RPMI8226 (cell line): Measurements from ENCODE around the gene AP3S1.

Experiments
- DNase-seq: peaks from one replicate; pipeline ENCODE4 v3.0.0-alpha.2; 2015

The AP3S1 gene

DNA sequence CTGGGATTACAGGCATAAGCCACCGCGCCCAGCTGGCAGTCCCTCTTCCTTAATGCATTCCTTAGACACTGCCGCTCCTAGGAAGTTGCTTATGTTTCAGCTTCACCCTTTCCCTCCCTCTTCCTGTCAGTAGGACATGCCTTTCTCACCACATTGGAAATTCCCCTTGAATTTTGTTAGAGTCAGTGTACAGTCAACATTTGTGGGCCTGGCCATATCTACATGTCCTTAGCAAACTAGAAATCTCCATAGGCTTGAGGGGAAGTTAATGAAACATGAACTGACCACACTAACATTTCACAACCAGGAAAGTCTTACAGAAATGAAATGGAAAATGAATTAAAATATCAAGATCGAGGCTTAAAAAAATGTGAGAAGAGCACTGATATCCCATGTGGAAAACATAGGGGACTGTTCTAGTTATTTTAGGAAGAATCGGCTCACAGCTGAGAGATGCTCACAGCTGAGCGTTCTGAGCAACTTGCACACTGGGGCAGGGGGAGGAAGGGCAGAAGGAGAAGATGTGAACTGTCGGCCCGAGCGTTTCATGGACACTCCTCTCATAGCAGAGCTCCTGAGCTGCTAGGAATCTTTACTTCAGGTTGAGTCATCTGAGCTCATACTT is 99.4 kb downstream of the AP3S1 start:
- no peak for DNase-seq

DNA sequence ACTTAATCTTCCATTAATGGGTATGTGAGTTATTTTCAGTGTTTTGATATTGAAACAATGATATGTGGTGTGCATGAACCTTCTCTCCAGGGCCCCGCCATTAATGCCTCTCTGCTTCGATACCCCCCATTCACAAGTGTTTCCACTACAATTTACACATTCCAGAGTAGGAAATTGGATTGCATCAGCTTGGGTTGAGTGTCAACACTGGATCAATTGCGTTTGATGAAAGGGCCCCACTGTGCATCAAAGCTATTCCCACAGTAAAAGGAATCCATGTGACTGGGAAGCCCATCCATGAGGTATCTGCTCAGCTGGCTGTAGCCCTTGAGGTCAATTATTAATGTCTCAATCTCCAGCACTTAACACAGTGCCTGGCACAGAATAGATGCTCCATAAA is 102.8 kb downstream of the AP3S1 start:
- DNase-seq, result no peak

DNA sequence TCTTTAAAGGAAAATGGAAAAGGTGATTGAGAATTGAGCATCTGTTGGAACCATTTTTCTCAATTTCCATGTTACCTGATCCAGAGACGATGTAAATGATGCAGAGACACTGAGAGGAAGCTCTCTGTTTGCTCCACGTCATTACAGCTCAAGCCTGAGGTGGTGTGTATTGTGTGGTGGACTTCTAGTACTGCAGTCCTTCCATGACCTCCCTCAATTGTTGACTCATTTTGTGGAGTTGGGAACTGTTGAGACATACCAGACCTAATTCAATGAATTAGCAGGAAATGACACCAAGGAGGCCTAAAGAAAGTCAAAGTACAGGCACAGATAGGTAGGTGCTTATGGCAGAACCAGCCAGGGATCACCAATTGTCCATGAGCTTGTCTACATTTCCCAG is 104.9 kb downstream of the AP3S1 start:
- no peak for DNase-seq

DNA sequence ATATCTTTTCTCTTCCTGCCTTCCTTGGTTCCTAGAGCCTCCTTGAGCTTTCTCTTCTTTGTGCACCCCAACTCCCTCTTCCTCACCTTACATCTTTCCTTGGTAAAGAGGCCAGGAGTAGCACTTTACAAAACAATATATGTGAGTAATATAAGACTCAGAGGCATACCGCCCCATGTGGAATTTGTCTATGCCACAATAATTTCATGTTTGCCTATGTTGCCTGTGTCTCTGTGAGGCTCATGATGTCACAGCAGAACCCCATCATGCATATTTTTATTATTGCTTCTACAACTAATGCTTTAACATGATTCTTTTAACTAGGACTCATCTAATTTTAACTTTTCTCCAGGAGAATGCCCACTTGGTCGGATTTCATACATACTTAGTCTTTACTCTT is 105.5 kb downstream of the AP3S1 start:
- no peak for DNase-seq

DNA sequence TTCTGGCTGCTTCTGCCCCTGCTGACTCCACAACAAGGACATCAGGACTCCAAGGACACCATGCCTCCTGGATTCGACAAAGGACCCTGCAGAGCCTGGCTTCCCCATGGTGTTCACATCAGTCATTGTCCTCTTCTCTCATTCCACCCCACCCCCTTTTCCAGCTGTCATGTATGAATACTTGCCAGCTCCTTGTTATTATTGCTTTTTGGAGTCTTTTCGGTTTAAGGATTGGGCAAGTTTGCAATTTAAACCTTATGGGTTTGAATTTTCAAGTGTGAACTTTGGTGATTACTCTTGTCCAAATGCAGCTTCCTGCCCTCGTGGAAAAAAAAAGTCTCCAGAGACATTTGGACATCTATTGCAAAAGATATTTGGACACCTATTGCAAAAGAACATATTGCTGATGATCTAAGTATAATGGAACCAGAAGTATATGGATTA is 106.4 kb downstream of the AP3S1 start:
- no peak for DNase-seq

DNA sequence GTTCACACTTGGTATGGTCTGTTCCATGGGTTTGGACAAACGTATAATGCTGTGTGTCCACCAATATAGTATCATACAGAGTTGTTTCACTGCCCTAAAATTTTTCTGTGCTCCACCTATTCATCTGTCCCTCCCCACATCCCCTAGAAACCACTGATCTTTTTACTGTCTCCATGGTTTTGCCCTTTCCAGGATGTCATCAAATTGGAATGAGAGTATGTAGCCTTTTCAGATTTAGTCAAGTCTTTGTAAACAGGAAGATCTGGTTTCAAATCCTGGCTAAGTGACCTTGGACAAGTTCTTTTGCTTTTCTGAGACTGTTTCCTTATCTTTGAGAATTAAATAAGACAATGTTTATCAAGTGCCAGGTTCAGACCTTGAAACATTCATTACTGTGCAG is 107.4 kb downstream of the AP3S1 start:
- DNase-seq, result no peak

DNA sequence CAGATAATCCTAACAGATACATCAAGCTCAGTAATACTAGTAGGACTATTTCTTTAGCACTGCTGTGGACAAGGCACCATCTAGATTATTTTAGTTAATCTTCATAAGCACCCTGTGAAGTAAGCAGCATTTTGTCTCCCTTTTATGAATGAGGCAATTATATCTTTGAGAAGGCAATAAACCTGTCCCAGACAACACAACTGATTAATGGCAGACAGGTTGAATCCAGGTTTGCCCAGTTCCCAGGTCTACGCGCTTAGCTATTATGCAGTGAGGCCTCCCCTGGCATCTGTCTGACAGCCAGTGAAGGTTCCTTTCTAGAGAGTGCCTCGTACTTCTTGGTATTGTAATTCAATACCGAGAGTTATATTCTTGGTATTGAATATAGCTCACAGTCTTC is 110.9 kb downstream of the AP3S1 start:
- no peak for DNase-seq

DNA sequence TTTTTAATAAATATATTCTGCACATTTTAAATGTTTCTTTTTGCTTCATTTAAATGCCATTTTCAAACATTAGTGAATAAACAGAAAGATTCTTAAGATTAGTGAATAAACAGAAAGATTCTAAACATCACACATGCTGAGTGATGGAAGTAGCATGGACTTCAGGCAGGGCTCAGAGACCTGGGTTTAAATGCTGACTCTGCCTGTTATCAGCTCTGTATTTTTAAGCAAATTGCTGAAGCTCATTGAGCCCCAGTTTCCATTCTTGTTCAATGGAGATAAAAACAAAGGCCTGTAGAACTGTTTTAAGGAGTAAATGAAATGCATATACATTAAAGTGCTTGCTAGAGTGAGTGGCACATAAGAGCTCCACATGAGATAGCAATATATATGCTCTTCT is 112.4 kb downstream of the AP3S1 start:
- DNase-seq, result no peak

DNA sequence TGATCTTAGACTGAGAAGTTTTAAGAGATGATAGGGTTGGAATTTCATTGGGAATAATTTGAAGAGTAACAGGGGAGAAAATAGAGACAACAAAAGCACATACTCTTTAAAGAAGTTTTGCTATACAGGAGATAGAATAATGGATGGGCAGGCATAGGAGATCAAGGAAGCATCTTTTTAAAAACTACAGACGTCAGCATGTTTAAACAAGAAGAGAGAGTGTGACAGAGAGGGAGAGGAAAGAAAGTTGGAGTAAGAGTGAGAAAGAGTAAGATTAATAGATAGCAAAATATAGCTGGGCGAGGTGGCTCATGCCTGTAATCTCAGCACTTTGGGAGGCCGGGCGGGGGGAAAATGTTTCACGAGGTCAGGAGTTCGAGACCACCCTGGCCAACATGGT is 115.2 kb downstream of the AP3S1 start:
- DNase-seq, result no peak

DNA sequence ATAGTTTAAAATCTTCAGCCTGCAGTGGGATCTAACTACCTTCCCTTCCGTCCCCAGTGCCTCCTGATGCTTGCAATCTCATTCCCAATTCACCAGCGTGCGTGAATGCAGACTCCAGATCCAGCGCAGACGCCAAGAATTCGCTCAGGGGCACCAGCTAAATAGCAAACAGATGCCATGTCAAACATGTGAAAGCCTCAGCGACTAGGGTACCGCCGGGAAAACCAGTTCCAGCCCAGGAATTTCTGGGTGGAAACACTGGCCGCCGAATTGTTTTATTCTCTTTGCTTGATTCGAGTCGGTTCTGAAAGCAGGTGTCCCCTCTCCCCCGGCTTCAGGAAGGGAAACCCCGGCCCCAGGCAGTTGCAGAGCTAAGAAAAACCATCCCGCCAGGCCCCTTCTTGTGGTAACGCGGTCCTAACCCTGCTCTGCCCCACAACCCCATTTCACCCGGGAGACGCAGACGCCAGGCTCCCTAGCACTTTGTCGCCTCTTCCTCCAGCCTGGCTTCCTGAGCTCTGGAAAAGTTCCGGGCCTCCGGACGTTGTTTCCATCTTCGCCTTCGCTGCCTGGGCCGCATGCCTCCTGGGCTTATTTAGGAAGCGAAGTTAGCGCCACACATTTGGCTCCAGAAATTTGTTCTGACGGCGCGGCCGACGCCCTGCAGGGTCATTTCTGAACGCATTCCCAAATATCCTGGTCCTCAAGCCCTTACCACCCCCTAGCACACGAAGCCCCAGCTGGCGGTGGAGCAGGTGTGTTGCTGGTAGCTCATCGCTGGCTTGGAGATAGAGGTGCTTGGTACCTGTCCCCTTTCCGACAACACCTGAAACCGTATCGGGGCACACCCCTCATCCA is 119.9 kb downstream of the AP3S1 start:
- DNase-seq, result no peak

DNA sequence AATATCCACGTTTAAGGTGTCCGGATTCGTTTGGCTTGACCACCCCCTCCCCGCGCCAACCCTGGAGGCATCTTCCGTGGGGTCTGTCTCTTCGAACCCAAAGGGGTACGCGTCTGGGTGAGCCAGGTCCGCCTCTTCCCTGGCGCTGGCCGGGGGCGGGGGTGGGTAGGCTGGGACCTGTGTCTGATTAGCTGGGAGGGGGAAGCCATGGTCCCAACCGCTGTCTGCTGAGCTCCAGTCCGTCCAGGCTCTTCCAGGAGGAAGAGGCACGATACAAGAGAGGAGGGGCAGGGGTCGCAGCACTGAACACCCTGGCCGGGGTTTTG is 120.5 kb downstream of the AP3S1 start, which contains the start of gene LVRN:
Gene LVRN, plus strand, starts transcription at position 237 of the 326 bp plus-strand sequence. CDS start 143 bp downstream, outside the sequence.
- DNase-seq, result no peak

DNA sequence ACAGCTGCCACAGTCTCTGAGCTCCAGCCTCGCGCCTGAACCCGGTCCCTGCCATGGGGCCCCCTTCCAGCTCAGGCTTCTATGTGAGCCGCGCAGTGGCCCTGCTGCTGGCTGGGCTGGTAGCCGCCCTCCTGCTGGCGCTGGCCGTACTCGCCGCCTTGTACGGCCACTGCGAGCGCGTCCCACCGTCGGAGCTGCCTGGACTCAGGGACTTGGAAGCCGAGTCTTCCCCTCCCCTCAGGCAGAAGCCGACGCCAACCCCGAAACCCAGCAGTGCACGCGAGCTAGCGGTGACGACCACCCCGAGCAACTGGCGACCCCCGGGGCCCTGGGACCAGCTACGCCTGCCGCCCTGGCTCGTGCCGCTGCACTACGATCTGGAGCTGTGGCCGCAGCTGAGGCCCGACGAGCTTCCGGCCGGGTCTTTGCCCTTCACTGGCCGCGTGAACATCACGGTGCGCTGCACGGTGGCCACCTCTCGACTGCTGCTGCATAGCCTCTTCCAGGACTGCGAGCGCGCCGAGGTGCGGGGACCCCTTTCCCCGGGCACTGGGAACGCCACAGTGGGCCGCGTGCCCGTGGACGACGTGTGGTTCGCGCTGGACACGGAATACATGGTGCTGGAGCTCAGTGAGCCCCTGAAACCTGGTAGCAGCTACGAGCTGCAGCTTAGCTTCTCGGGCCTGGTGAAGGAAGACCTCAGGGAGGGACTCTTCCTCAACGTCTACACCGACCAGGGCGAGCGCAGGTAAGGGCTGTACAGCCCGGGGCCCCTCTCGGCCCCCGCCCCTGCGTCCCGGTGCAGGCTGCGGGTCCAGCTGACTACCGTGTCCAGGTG is 121.0 kb downstream of the AP3S1 start:
- no peak for DNase-seq

DNA sequence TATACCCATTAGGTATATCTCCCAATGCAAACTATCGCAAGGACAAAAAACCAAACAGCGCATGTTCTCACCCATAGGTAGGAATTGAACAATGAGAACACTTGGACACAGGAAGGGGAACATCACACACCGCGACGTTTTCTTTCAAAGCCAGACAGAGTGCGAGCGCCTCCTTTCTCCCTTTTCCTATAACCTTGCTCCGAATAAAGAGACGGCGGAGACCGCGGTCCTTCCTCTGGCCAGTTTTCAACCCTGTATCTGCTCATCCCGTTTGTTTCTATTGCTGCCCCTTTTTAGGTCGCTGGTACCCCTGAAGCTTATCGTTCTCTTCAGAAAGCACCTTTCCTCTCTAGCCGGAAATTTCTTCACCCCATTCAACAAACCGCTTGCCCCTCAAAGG is 121.8 kb downstream of the AP3S1 start:
- DNase-seq, result no peak
